ENCODE measurements around the gene KLHDC7B.

Gene KLHDC7B

GRCh38 chr22:50600538-50600937, 54.8 kb downstream of the KLHDC7B start, which contains the start of gene MAPK8IP2:
MAPK8IP2 (plus strand) TSS chr22:50600793; CDS start chr22:50600819, 26 bp downstream.
- no peak for DNase-seq

Measured in retina (tissue), 1 donor.